HepG2 (cell line): Measurements from ENCODE around the gene KRT4. TPM values are rescaled to one million over a fixed set of nuclear protein-coding genes. Genes with fewer than 3 reads are reported as not detected.

Experiments used
- ATAC-seq: fragments of 200-7000 bp; cut with Tn5 transposase; 3 replicates; pipeline ENCODE4 v1.9.1; 2020; ENCODE audit warnings: mild to moderate bottlenecking, moderate library complexity
- BruUV-seq: library from RNA; stranded (reverse); fragments of 400-500 nt; replicated peaks from 2 replicates; lab custom pipeline; 2021; lab: Mats Ljungman, UMichigan
- CTCF ChIA-PET: fragments of 300-600 bp; formaldehyde crosslinking; extraction: SDS; loops from one replicate; lab custom pipeline; 2021; ENCODE audit warnings: low total read pairs, inconsistent platforms, low intra/inter-chr PET ratio; lab: Yijun Ruan, JAX
- POLR2A ChIA-PET: fragments of 350-600 bp; sonication (Branson Sonifier 250); formaldehyde crosslinking; loops from one replicate; lab custom pipeline; 2020; ENCODE audit warnings: antibody characterized with exemption, inconsistent platforms; lab: Yijun Ruan, JAX
- DNase-seq: peaks from one replicate; pipeline ENCODE4 v3.0.0-alpha.2; 2015; ENCODE audit warnings: low spot score
- FAIRE-seq: peaks from 3 replicates; lab custom pipeline; 2011; peaks lifted over from hg19 to GRCh38; lab: Jason Lieb, UNC
- H2AFZ ChIP-seq: one replicate; pipeline ENCODE4 v1.6.1; 2011; ENCODE audit warnings: low read length, inconsistent platforms
- H3K27ac ChIP-seq: fragments of 300-600 bp; 3 replicates; pipeline ENCODE4 v1.8.0; 2011; ENCODE audit warnings: mixed run types, mild to moderate bottlenecking, mixed read lengths, low read length, inconsistent platforms; ENCODE audit not compliant: insufficient read depth; ENCODE audit errors: extremely low read length
- H3K27me3 ChIP-seq, 2 experiments: fragments of 200-600 bp in 1 of 2; 2 replicates in 1 of 2; 3 replicates in 1 of 2; pipeline versions ENCODE4 v1.6.0 to v1.8.0; 2011; ENCODE audit warnings: low read length in 2 of 2, mild to moderate bottlenecking in 2 of 2, moderate library complexity in 2 of 2, inconsistent platforms in 1 of 2; ENCODE audit not compliant: insufficient read depth in 2 of 2, control insufficient read depth in 1 of 2
- H3K36me3 ChIP-seq, 2 experiments: fragments of 200-600 bp in 1 of 2; replicated peaks in 1 of 2; 2 replicates in 1 of 2; 3 replicates in 1 of 2; pipeline versions ENCODE4 v1.5.1 to v1.8.0; 2011; ENCODE audit warnings: low read length in 2 of 2, inconsistent platforms in 1 of 2; ENCODE audit not compliant: insufficient read depth in 2 of 2, control insufficient read depth in 1 of 2
- H3K4me1 ChIP-seq: 2 replicates; pipeline ENCODE4 v1.5.1; 2012; ENCODE audit warnings: low read length, inconsistent platforms; ENCODE audit not compliant: insufficient read depth
- H3K4me2 ChIP-seq: 2 replicates; pipeline ENCODE4 v1.6.0; 2011; ENCODE audit warnings: low read depth, low read length, inconsistent platforms
- H3K4me3 ChIP-seq, 3 experiments: fragments of 200-600 bp in 1 of 3; sonication (generic), shearing (Covaris generic) in 1 of 3; replicated peaks in 1 of 3; 2 replicates each; pipeline ENCODE4 v1.5.1; 2011 to 2016; ENCODE audit warnings: low read length in 3 of 3, inconsistent platforms in 2 of 3, low read depth in 2 of 3, mild to moderate bottlenecking in 2 of 3, control low read depth in 1 of 3, mixed read lengths in 1 of 3; ENCODE audit not compliant: insufficient read depth in 1 of 3
- H3K79me2 ChIP-seq: one replicate; pipeline ENCODE4 v1.6.1; 2011; ENCODE audit warnings: low read length, inconsistent platforms; ENCODE audit not compliant: insufficient read depth
- H3K9ac ChIP-seq: 2 replicates; pipeline ENCODE4 v1.6.0; 2011; ENCODE audit warnings: mild to moderate bottlenecking, low read depth, low read length, inconsistent platforms; ENCODE audit not compliant: insufficient read depth
- H3K9me3 ChIP-seq: 2 replicates; pipeline ENCODE4 v1.5.1; 2012; ENCODE audit warnings: mild to moderate bottlenecking, low read length
- H4K20me1 ChIP-seq: 2 replicates; pipeline ENCODE4 v1.6.0; 2011; ENCODE audit warnings: inconsistent platforms, mild to moderate bottlenecking, low read length, moderate library complexity; ENCODE audit not compliant: insufficient read depth
- FOXK1 ChIP-seq: sonication (generic); formaldehyde crosslinking; IDR thresholded peaks from 2 replicates; pipeline ENCODE4 v1.4.0; 2020; ENCODE audit warnings: low read depth, missing genetic modification reagents, borderline replicate concordance
- GMEB2 ChIP-seq: IDR thresholded peaks from 2 replicates; pipeline ENCODE4 v1.6.1; 2016; ENCODE audit warnings: missing biosample characterization, missing genetic modification reagents, low read depth
- HDAC1 ChIP-seq: sonication (generic); formaldehyde crosslinking; IDR thresholded peaks from 2 replicates; pipeline ENCODE4 v1.5.1; 2020; ENCODE audit warnings: mild to moderate bottlenecking, missing genetic modification reagents
- KLF16 ChIP-seq, 2 experiments: sonication (generic) in 1 of 2; formaldehyde crosslinking in 1 of 2; IDR thresholded peaks; 2 replicates each; pipeline versions ENCODE4 v1.6.1 to v1.8.0; 2016 to 2023; ENCODE audit warnings: missing genetic modification reagents in 2 of 2, missing compliant biosample characterization in 1 of 2
- REL ChIP-seq: sonication (generic); formaldehyde crosslinking; conservative IDR thresholded peaks from 2 replicates; pipeline ENCODE4 v1.8.0; 2022; ENCODE audit warnings: mild to moderate bottlenecking, missing genetic modification reagents, moderate library complexity
- ZBTB14 ChIP-seq: sonication (generic); formaldehyde crosslinking; IDR thresholded peaks from 2 replicates; pipeline ENCODE4 v1.4.0; 2020; ENCODE audit warnings: missing genetic modification reagents
- ZNF564 ChIP-seq: sonication (generic); formaldehyde crosslinking; IDR thresholded peaks from 2 replicates; pipeline ENCODE4 v1.8.1; 2023; ENCODE audit warnings: mild to moderate bottlenecking, missing genetic modification reagents
- WGBS: methylation state at CpG from one replicate; pipeline ENCODE4 v1.1.6; 2017; ENCODE audit warnings: low lambda C conversion rate; 5-methylcytosine and 5-hydroxymethylcytosine counted together
- in situ Hi-C: cut with HindIII; loops from 2 replicates; pipeline ENCODE4 v1.10.0; 2017; ENCODE audit warnings: low pct_unique_long_range_greater_than_20kb; ENCODE audit not compliant: extremely low pct_ligation_motif_present
- intact Hi-C: fragments of 100-400 bp; cut with micrococcal nuclease; formaldehyde crosslinking; loops from one replicate; pipeline ENCODE4 v1.10.0; 2022; ENCODE audit not compliant: unreplicated experiment
- polyA plus RNA-seq, 8 experiments: library from polyadenylated mRNA; depleted of rRNA in 3 of 8; stranded (reverse) in 7 of 8; unstranded in 1 of 8; fragments of >200 nt; fragmentation: Illumina TruSeq in 4 of 8; extraction: Trizol in 4 of 8; gene quantifications; 2 replicates each; pipeline versions ENCODE4 v1.2.1 to v1.2.3, GENCODE V29; 2011 to 2016; ENCODE audit warnings: low read depth in 4 of 8, missing spikeins in 1 of 8, mixed read lengths in 1 of 8; ENCODE audit not compliant: insufficient read depth in 1 of 8
- total RNA-seq, 5 experiments: library from RNA; depleted of rRNA; stranded (reverse); fragments of >200 nt; fragmentation: Illumina TruSeq; extraction: Trizol; gene quantifications; 2 replicates each; pipeline ENCODE4 v1.2.3, GENCODE V29; 2016; ENCODE audit warnings: low read depth in 1 of 5
- TF ChIP-seq, protein P1 (sequence below): IDR thresholded peaks from 2 replicates; pipeline ENCODE4 v1.6.1; 2016; ENCODE audit warnings: missing compliant biosample characterization, missing genetic modification reagents, borderline replicate concordance
- TF ChIP-seq, protein P2 (sequence below): sonication (generic); formaldehyde crosslinking; IDR thresholded peaks from 2 replicates; pipeline ENCODE4 v1.4.0; 2020; ENCODE audit warnings: mild to moderate bottlenecking, missing genetic modification reagents
- TF ChIP-seq, protein P3 (sequence below): IDR thresholded peaks from 2 replicates; pipeline ENCODE4 v1.6.1; 2016; ENCODE audit warnings: missing genetic modification reagents, missing compliant biosample characterization

KRT4 gene
- total and polyA plus RNA-seq, 2 of the 13 experiments (the other 11 are each of a cell fraction or from before 2014, with no cell fraction given) = not detected

DNA sequence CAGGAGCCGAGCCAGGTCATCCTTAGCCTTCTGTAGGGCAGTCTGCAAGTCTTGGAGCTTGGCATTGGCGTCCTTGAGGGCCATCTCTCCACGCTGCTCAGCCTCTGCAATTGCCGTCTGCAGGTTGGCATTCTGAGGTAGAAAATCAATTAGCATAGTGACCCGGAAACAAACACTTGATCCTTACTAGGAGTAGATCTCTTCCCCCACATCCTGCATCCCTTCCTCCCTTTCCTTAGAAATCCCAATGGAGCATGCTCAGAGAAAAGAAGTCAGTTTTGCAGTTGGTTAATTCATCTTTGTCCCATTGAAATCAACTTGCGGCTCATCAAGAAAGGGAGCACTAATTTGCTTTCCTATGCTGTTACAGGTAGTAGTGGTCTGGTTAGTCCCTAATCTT lies 42.8 kb downstream of the KRT4 start:
- in situ Hi-C loops (no loop called here), intact Hi-C loops (no loop called here)
- H3K4me3 ChIP-seq = no peak overlapping the region
- H3K4me2 ChIP-seq = no peak overlapping the region
- no peaks in the 10 kb centered on the region for H3K79me2 ChIP-seq
- H3K27me3 ChIP-seq = peaks cover 0 to 22% of the 10 kb centered on the region in 2 experiments; a peak in 4 of 5 replicates
- H3K36me3 ChIP-seq = no peaks in the 10 kb centered on the region
- ChIA-PET CTCF (no interaction called here), POLR2A (no interaction called here)
- H3K4me1 ChIP-seq = no peaks in the 10 kb centered on the region
- 33% methylated on average over 5 of the region's 6 CpGs for WGBS
- no peak for FAIRE-seq
- no peak for ATAC-seq
- no peaks in the 10 kb centered on the region for H4K20me1 ChIP-seq
- no peak overlapping the region for H3K9ac ChIP-seq
- BruUV-seq = no TSS peak
- no peak for DNase-seq
- TF ChIP-seq ZBTB14 (CRISPR knock-in tag) = no peak
- TF ChIP-seq, protein P1, sequence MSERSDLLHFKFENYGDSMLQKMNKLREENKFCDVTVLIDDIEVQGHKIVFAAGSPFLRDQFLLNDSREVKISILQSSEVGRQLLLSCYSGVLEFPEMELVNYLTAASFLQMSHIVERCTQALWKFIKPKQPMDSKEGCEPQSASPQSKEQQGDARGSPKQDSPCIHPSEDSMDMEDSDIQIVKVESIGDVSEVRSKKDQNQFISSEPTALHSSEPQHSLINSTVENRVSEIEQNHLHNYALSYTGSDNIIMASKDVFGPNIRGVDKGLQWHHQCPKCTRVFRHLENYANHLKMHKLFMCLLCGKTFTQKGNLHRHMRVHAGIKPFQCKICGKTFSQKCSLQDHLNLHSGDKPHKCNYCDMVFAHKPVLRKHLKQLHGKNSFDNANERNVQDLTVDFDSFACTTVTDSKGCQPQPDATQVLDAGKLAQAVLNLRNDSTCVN (CRISPR knock-in tag) = no peak
- TF ChIP-seq, protein P2, sequence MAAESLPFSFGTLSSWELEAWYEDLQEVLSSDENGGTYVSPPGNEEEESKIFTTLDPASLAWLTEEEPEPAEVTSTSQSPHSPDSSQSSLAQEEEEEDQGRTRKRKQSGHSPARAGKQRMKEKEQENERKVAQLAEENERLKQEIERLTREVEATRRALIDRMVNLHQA (CRISPR knock-in tag) = no peak
- no peak for TF ChIP-seq HDAC1 (CRISPR knock-in tag)
- no peak for TF ChIP-seq FOXK1 (CRISPR knock-in tag)
- no peak for TF ChIP-seq GMEB2 (CRISPR knock-in tag)
- TF ChIP-seq, protein P3, sequence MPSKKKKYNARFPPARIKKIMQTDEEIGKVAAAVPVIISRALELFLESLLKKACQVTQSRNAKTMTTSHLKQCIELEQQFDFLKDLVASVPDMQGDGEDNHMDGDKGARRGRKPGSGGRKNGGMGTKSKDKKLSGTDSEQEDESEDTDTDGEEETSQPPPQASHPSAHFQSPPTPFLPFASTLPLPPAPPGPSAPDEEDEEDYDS (CRISPR knock-in tag) = no peak
- no peak for TF ChIP-seq KLF16 (CRISPR knock-in tag; IDR thresholded peaks at IDR 0.05)
- no peak for TF ChIP-seq REL (CRISPR knock-in tag)
- no peak for TF ChIP-seq ZNF564 (CRISPR knock-in tag)
- no peaks in the 10 kb centered on the region for H3K9me3 ChIP-seq
- H3K27ac ChIP-seq = no peak overlapping the region
- H2AFZ ChIP-seq = no peak overlapping the region
